GM21390 (cell line): Measurements from ENCODE around the gene SPAG6.

Experiments
- ATAC-seq: cut with Tn5 transposase; IDR thresholded peaks from one replicate; pipeline ENCODE4 v1.9.1; 2021; ENCODE audit not compliant: unreplicated experiment

The SPAG6 gene

DNA sequence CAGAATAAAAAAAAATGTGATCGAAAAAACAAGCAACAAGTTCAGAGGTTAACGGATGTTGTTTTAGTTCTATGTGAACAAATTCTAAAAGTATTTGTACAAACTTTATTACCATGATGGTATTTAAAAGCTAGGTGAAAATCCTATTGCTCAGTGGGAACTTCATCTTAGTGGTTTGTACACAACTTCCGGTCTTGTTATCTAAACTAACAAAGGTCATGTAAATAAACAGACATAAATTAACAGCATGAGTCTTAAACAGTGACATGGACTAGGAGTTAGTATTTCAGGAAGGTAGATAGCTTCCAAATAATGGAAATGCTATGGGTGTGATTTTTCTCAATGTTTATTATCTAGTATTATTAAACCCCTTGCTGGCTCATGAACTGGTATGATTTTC is 83.8 kb downstream of the SPAG6 start:
- ATAC-seq = no peak

DNA sequence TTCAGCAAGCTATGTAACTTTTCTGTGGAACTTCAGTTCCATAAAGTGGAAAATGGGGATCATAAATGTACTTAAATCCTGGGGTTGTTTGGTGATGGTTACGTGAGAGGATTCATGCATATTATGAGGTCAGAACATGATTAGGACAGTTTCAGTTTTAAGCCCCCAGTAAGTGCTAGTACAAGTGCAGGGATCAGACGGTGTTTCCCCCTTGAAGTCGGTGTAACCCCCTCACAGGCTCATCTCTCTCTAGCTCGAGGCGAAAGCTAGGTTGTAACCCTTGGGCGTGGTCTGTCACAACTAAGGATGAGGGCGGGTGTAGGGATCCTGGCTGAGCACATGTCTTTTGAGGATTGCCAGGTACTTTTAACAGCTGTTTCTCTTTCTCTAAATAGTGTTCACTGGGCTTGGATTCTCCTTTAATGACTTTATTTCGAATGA is 84.7 kb downstream of the SPAG6 start:
- ATAC-seq = no peak

DNA sequence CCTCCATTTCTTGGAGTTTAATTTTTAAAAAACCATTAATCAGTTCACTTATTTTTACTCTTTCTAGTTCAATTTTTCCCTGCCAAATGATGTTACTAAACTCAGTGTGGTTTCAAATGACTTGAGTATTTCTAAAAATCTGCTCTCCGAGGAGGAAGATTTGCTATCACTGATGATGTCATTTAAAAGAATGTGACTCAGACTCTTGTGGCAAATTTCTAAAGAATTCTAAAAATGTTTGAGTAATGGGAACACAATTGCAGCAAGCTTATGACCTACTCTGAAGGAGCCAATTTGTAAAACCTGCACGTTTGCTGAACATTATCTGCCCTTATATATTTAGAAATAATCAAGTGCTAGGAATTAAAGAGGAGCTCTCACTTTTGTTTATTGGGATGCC is 88.6 kb downstream of the SPAG6 start:
- no peak for ATAC-seq

DNA sequence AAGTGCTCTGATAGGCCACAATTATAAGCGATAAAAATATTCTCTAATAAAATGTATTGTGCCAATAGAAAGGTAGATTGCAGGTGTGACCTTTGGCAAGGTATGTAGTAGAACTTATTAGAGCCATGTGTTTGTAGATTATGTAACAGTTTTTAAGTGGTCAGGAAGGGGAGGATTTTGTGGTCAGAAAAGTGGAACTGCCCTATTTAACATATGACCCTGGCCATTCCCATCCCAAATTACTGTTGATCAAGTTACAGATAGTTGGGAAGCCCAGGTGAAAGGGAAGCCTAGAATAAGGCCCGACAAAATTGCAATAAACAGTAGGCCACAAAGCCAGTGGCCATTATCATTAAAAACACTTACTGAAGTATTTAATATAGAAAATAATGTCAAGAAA is 89.2 kb downstream of the SPAG6 start:
- ATAC-seq = no peak

DNA sequence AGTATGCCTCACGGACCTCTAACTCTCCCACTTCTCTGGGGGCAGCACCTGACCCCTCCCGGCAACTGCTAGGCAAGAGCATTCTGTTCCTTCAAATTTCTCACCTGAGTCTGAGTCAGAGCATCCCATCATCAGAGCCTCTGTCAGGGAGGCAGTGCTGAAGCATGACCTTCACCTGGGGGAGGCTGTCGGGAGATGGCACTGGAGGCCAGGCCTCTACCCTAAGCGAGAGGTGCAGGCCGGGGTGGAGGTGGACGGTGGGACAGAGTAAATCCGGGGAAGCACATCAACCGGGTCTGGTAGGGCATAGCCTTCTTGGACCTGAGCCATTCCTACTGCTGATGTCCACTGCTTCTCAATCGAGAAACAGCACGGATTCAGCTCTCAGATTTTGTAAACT is 90.4 kb downstream of the SPAG6 start:
- ATAC-seq = no peak

DNA sequence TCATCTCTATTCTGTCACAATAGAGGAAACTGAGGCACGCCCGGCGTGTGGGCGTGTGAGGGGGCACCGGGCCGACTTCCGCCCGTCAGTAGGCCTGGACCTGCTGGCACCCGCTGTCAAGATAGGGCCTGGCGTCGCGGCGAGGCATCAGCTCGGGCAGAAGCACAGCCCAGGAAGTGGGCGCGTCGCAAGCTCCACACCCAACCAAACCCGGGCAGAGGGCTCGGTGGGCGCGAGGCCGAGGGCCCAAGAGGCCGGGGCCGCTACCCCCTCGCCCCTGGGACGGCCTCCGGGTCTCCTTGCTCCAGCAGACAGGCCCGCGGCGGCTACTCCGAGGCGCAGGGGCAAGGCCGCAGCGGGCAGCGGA is 91.2 kb downstream of the SPAG6 start:
- ATAC-seq = peak; percentile 38

DNA sequence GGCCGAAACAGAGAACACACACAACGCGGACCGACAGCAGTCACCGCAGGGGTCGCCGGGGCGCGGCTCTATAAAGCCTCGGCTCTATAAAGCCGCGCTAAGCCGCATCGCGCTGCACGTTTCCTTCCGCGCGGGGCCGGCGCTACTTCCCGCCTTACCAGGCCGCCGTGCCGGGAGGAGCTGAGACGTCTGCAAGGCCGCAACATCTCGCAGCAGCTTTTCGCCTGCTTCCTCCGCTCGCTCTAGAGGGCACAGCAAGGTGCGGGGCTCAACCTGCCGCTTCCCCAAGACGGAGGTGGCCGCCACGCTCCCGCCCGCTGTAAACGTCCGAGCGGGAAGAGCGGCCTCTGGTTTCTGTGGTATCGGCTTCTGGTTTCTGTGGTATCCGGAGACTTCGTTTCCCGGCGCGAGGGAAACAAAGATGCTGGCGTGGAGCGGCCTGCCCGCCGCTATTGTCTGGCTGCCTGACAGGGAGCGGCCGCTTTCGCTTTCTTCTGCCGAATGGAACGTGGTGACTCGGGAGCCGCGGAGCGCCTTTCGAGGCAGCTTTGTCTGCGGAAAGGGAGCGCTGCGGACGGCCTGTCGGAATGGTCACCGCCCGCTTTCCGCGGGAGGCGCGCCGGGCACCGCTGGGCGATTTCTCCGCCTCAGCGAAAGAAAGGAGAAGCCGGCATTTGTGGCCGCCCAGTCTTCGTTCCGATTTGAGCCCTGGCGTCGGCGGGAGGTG is 91.8 kb downstream of the SPAG6 start:
- peak; percentile 74 for ATAC-seq

DNA sequence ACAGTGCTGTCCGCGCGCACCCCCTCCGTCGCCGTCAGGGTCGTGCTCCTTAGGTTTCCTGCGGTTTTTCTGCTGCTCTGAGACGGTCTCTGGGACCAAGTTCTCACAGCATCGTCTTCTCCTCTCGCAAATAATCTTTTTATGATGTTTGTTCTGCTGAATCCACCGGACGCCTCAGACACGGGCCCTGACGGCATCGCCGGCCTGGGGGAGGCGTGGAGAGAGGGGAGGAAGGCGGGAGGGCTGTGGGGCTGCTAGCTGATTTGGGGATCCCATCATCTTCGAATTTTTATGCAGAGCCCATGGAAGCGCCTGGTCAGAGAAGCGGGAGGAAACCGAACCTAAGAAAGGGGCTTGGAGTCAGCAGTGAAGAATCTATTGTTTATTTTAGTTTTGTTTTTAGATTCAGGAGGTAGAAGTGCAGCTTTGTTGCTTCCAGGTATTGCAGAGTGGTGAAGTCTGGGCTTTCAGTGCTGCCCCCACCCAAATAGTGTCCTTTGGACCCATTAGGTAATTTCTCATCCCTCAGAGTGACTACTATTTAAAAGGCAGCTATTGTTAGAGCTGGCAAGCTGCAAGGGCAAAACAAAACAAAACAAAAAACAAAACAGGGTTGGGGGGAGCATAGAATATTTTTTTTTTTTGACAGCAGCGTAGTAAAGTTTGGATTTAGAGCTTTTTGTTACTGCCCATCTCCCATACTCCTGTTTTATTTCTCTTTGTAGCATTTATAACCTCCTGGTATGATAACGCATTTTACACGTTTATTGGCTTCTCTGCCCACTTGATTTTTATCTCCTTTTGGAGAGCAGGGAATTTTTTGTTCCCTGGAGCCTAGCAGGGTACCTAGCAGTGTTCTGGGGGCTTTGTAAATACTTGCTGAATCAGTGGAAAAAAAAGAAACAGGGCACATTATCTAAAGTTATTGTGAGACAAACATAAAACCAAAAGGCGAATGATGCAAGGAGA is 92.6 kb downstream of the SPAG6 start:
- peak; percentile 24 for ATAC-seq

DNA sequence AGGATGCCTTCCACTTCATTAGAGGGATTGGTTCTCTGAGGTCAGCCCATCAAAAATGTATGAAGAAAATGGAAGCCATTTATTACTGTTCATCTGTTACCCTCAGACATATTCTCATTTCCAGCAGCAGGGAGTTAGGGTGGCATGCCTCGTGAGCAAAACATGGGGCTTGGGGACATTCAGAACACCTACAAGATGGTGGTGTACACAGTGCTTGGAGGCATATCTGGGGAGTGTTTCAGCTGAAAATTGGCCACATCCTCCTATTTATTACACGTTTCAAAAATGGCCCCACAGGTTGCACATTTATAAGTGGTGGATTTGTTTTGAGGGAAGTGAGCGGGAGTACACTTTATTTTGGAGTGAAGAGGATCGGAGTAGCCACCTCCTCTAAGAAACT is 93.4 kb downstream of the SPAG6 start:
- no peak for ATAC-seq

DNA sequence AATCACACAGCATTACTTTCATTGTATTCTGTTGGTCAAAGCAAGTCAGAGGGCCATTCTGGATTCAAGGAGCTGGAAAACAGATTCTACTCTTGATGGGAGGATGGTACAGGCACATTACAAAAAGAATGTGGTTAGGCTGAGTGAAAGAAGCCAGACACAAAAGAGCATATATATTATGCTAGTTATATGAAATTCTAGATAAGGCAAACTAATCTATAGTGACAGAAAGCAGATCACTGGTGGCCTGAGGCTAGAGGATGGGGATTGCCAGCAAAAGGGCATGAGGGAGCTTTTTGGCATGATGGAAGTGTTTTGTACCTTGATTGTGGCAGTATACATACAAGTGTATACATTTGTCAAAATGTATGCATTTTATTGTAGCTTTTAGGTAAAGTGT is 96.8 kb downstream of the SPAG6 start:
- ATAC-seq = no peak

DNA sequence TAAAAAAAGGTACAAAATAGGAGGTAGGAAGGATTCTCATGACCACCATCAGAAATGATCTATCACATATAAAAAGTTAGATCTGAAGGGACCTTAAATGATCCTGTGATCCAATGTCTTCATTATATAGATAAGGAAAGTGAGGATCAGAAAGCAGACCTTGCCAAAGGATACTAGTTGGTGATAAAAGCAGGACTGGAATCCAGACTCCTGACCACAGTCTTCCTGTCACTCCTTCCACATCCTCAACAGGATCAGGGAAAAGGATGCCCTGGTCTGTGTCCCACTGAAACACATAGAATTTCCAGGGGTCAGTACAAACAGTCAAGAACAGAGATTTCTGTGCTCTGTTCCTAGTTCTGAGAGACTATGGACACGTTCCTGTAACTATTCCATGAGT is 97.2 kb downstream of the SPAG6 start:
- no peak for ATAC-seq

DNA sequence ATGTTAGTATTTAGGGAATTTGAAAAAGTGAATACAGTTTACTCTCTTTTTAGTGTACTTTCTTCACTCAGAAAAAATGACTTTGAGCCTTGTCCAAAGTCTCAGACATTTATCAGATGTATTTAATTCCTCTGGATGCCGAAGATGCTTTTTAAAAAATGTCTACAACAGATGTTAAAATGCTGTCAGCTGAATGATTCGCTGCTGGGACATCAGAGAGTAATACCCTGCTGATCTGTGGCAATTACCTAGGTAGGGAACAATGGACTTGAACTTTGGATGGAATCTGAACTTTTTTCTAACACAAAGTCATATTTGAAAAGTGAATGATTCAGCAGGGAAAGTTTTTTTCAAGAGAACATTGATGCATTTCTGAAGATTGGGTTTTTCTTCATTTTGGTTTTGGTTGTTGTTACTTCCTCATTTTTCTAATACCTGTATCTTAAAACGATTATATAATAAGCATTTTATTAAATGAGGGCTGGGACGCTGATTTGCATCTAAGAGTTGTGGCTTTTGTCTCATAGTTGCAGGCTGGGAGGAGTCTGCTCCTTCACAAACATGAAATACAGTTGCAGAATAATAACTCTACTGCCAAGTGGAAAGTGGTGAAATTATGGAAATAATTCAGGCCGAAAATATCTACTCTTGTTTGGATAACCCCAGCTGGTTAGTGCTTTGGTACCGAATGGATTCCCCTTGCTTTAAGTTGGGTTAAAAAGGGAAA is 98.0 kb downstream of the SPAG6 start:
- ATAC-seq = no peak

DNA sequence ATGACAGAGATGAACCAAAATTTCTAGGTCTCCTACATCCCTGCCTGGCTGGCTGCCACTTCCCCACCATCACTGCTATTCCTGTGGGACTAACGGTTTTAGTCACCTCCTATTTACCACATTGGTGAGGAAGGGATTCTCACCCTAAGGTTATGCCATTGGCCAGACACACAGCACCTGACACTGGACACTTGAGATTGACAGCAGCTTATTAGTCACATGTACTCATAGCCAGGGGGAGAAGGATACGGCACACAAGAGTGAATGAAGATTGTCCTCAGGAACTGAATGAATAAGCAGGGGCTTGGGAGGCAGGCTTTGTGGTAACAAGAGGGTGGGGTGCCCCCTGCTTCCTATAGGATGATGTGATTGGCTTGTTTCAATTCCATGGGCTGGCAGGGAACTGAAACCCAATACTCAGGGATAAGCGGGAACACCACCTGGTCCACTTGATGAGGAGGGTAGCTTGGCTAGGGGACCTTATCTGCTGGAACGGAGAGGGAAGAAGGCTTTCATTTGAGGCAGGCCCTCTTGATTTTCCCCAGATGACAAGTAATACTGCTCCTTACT is 99.0 kb downstream of the SPAG6 start:
- no peak for ATAC-seq

DNA sequence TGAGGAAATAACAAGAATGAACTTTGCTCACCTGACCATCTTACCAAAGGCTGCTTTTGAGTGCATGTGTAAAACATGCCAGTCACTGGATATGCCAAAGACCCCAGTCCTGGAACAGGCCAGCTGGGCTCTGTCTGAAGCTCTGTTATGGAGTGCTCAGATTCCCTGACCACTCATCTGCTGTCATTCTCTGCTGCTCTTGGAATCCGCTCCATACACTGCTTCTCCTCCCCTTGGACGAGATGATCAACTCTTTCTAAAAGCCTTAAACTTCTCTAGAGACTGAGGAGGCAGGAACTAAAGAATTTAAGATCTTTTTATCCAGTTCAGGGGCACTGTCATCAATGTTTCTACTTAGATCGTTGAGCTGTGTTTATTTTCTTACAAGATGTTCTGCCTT is 100.2 kb downstream of the SPAG6 start:
- no peak for ATAC-seq

DNA sequence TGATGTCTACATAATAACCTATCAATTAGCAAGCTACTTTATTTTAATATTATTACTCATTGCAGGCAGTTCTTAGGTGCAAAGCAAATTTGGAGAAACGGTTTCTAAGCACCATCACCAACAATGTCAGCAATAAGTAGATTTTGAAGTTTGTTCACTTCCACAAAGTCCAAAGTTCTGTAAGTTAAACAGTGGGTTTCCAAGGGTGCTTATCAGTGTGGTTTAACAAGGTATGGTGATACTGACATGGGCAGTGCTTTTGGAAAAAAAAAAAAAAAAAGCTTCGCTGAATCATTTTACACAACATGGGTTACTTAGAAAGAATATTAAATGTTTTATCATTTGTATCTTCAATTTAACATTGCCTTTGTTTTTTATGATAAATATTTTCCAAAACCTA is 101.8 kb downstream of the SPAG6 start:
- no peak for ATAC-seq

DNA sequence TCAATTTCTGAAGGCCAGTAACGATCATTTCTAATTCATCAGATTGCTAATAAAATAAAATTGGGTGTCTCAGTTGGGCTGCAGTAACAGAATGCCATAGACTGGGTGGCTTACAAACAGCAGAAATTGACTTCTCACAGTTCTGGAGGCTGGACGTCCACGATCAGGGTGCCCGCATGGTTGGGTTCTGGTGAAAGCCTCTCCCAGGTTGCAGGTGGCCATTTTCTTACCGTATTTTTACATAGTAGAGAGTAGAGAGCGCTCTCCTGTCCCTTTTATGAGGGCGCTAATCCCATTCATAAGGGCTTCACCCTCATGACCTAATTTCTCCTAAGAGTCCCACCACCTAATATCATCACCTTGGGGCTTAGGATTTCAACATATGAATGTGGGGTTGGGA is 106.0 kb downstream of the SPAG6 start:
- ATAC-seq = no peak

DNA sequence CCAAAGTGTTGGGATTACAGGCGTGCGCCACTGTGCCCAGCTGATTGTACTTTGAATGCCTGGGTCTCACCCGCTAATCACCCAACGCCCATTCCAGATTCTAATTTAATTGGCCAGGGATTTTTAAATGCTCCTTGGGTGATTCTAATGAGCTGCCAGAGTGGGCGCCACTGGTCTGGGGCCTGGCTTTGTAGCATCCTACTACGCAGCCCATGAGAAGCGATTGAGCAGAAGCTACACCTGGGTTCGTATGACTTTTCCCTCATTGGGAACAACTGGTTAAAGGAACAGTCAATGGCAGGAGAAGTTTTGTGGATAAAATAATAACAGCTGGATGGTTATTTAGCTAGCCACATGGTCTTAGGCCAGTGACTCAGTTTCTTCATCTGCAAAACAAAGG is 108.0 kb downstream of the SPAG6 start:
- ATAC-seq = no peak

DNA sequence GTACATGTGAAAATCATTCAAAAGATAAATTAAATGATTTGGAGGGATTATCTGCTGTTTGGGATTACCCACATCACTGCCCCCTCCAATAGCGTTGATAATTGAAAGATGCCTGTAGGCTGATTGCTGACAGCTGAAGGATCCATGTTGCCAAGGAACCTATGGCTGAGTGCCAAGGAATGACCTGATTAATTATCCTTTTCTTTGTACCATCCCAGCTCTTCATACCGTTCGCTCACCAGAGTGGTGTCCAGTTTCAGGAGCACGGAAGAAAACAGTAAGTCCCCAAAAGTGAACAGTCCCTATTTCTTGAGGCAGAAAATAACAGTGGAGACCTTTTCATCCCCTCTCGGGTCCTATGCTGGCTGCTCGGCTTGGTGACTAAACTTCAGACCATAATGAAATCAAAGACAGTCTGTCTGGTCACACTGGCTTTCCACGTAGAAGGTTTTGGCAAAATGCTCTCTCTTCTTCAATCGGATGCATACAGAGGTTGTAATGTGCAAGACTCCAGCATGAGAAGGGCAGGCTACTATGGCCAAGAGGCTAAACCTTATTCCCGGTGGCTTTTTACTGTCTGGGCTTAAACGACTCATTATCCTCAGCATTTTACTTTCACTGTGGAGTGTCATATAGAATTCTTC is 108.8 kb downstream of the SPAG6 start:
- no peak for ATAC-seq

DNA sequence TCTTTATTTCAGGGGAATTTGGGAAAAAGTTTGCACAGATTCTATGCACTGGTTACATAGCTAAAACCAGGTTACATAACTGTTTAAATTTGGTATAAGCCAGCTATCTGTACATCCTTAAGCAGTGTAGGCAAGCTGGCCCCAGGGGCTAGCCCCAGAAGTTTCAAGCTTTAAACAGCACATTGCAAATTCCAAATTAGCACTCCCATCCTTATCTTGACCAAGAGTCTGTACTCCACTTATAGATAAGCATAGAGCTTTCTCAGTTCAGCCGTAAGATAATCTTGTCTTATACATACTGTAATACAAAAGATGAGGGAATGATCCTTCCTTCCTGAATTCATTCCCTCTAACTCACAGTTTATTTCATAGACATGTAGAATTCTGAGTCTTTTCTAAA is 109.3 kb downstream of the SPAG6 start:
- no peak for ATAC-seq

DNA sequence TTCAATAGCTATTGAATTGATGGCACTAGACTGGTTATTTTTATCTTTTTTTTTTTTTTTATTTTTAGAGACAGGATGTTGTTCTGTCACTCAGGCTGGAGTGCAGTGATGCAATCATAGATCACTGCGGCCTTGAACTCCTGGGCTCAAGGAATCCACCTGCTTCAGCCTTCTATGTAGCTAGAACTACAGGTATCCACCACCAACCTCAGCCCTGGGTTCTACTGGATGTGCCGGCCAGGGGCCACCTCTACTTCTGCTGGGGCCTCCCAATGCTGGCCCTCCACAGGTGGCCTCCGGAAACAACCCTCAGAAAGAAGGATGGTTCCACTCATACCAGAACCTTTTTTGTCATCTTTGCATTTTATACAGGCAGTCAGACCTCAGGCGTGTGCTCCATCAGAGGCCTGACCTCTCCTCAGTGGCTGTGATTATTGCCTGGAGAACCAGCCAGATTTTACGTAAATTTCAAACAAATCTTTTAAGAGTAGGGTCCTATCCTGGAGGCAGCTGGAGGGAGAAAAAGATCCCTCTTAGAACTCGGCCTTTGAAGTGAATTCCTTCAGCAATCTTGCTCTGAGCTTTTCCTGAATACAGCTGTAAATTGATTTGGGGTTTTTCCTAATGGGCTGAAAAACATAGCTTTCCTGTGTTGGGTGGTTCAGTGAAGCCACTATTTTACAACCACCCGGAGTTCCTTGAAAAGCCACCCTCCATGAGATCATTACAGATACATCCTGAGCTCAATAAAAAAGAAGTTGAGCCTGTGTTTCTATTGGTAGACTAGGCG is 110.0 kb downstream of the SPAG6 start:
- ATAC-seq = peak; percentile 66
